ENCODE results near the gene DAZAP2. TPM values are rescaled to one million over a fixed set of nuclear protein-coding genes. Genes with fewer than 3 reads are reported as not detected.

Gene DAZAP2
- total and polyA plus RNA-seq, 2 experiments from 2014 or later = 277 to 348 TPM

Other genes starting within 250 kb of the DAZAP2 start
- 62.5 and 63.8 TPM in 2 replicates for gene SLC11A2, start 212.4 kb upstream of the DAZAP2 start, total RNA-seq
- 44.3 and 49.0 TPM in 2 replicates for gene SLC11A2, start 212.4 kb upstream of the DAZAP2 start, polyA plus RNA-seq
- 52.8 and 58.5 TPM in 2 replicates for gene LETMD1, start 190.5 kb upstream of the DAZAP2 start, total RNA-seq
- gene LETMD1, start 190.5 kb upstream of the DAZAP2 start, polyA plus RNA-seq = 23.9 and 24.8 TPM in 2 replicates
- gene CSRNP2, start 155.2 kb upstream of the DAZAP2 start, total RNA-seq = 30.5 and 31.3 TPM in 2 replicates
- gene CSRNP2, start 155.2 kb upstream of the DAZAP2 start, polyA plus RNA-seq = 23.2 and 25.8 TPM in 2 replicates
- 10.4 and 11.6 TPM in 2 replicates for gene TFCP2, start 65.7 kb upstream of the DAZAP2 start, total RNA-seq
- gene TFCP2, start 65.7 kb upstream of the DAZAP2 start, polyA plus RNA-seq = 6.9 and 8.6 TPM in 2 replicates
- gene POU6F1, start 20.8 kb upstream of the DAZAP2 start, total RNA-seq = 3.1 and 6.3 TPM in 2 replicates
- 3.2 and 5.9 TPM in 2 replicates for gene POU6F1, start 20.8 kb upstream of the DAZAP2 start, polyA plus RNA-seq
- gene SMAGP, start 31.6 kb downstream of the DAZAP2 start, total RNA-seq = 19.9 and 28.3 TPM in 2 replicates
- 16.5 and 24.6 TPM in 2 replicates for gene SMAGP, start 31.6 kb downstream of the DAZAP2 start, polyA plus RNA-seq
- 0.07 TPM in 1 of 2 replicates, not detected in the other for gene BIN2, start 85.3 kb downstream of the DAZAP2 start, total RNA-seq
- 0.18 TPM in 1 of 2 replicates, not detected in the other for gene BIN2, start 85.3 kb downstream of the DAZAP2 start, polyA plus RNA-seq
- not detected in 2 replicates for gene CELA1, start 107.9 kb downstream of the DAZAP2 start, total RNA-seq
- not detected in 2 replicates for gene CELA1, start 107.9 kb downstream of the DAZAP2 start, polyA plus RNA-seq
- 28.4 and 41.3 TPM in 2 replicates for gene GALNT6, start 152.6 kb downstream of the DAZAP2 start, total RNA-seq
- 30.7 and 33.3 TPM in 2 replicates for gene GALNT6, start 152.6 kb downstream of the DAZAP2 start, polyA plus RNA-seq
- 9.4 and 18.0 TPM in 2 replicates for gene SLC4A8, start 186.0 kb downstream of the DAZAP2 start, total RNA-seq
- 14.9 and 20.3 TPM in 2 replicates for gene SLC4A8, start 186.0 kb downstream of the DAZAP2 start, polyA plus RNA-seq

All from hepatocyte (in vitro differentiated cells).